Non-pigmented ciliary epithelial cell (primary cell): ENCODE measurements around the gene REN.

Experiments
- DNase-seq: peaks from one replicate; pipeline ENCODE4 v3.0.0-alpha.2; 2010; ENCODE audit warnings: low read depth

REN gene

DNA sequence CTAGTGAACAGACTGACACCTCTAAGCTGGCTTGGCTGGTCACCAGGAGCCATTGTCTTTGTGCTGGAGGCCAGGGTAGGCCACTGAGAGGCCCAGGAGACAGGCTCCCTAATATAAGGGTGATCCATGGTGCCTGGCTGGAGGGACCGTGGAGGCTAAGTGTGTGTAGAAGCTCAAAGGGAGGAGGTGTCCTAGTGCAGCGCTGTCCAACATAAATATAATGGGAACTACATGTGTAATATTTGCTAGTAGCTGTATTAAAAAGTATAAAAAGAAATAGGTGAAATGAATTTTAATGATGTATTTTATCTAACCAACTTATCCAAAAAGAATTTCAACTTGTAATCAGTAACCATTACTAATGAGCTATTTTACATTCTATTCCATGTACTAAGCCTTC, 58.2 kb downstream of the REN start:
- DNase-seq, result no peak

DNA sequence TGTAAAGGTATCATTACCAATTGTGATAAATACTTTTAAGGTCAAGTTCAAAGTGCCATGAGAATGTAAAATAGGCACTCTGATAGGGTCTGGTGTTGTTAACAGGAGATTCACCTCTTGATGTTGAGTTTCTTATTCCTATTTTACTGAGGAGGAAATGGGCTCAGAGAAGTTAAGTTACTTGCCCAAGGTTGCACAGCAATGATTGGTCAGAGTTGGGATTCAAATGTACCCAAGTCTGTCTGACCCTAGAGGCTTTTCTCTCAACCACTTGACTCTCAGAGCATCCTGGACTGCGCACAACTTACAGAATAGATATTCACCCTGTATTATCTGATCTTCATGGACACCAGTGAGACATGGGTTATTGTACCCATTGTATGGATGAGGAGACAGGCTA, 59.3 kb downstream of the REN start:
- DNase-seq, result no peak

DNA sequence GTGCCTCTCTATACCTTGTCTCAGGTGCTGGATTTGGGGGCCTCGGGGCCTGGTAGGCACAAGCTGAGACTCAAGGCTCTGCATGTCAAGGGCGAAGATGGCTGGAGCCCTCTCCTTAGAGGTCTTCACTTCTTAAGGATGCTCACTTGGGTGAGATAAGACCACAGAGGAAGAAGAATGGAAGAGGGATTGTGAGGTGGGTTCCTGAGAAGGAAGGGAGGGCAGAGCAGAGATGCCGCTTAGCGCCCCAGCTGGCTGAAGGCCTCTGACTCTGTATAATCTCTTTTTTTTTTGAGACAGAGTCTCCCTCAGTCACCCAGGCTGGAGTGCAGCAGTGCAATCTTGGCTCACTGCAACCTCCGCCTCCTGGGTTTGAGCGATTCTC, 61.0 kb downstream of the REN start:
- no peak for DNase-seq
